ENCODE data around the gene FGF4. TPM values are rescaled to one million over a fixed set of nuclear protein-coding genes. Genes with fewer than 3 reads are reported as not detected.

The FGF4 gene
- total RNA-seq, 1 donor from 2014 or later, result not detected

DNA sequence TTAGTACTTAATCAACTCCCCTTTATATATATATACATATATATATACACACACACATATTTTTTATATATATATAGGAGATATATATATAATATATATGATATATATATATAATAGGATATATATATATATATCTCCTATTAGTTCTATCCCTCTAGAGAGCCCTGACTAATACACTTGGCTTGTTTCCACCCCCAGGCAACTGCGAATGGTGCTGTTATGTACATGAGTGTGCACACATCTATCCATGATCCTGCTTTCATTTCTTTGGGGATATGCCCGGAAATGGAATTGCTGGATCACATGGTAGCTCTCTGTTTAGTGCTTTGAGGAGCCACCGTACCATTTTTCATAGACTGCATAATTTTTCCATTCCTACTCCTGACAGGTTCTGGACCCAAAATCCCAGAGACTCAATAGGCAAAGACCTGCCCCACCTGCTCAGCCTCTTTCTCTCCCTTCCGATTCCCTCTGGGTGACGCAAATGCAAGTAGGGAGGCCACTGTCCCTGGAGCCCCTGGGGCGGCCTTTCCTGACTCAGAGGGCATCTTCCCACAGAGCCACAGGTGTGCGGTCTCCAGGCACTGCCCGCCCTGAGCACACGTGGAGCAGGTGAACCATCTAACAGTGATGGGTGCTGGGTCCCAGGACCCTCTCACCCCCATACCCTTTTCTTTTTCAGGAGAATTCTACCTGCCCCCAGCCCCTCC, 32.1 kb upstream of the FGF4 start:
- no peak for ATAC-seq

DNA sequence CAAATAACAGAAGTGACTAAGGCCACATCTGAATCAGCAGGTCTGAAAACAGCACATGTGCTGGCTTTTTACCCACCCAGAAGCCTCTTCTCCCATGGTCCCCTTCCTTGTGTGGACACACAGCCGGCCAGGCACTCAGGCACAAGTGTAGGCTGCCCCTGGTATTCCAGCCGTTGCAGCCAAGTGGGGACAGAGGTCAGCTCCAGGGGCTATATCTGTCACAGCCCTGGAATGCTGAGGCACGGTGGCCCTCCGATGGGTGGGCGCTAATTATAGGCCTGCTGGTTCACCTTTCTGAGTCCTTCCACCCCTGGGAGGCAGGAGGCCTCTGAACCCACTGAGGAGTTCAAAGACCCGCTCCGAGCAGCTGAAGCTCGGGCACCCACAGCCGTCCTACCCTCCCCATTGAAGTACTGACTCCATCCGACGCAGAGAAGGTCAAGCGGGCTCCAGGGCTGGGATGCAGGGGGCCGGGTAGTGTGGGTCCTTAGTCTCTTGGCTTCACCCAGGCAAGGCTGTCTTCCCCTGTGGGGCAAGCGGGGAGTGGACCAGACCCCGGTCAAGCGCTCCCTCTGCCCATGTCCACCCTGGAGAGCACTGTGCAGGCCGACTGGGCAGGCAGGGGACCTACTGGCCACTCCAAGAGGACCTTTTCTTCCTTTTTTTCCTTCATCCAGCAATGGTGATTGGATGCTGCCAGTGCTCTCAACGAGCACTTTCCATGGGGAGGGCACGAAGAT, 29.8 kb upstream of the FGF4 start:
- no peak for ATAC-seq

DNA sequence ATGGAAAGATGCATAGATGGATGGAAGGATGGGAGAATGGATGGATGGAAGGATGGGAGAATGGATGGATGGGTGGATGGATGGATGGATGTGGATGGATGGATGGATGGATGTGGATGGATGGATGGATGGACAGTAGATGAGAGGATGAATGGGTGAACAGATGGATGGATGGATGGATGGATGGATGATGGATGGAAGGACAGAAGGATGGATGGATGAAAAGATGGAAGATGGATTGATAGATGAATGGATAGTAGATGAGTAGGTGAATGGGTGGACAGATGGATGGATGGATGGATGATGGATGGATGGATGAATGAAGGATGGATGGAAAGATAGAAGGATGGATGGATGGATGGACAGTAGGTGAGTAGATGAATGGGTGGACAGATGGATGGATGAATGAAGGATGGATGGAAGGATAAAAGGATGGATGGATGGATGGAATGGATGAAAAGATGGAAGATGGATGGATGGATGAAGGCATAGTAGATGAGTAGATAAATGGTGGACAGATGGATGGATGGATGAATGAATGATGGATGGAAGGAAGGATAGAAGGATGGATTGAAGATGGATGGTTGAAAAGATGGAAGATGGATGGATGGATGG, 28.6 kb upstream of the FGF4 start:
- ATAC-seq, result no peak

DNA sequence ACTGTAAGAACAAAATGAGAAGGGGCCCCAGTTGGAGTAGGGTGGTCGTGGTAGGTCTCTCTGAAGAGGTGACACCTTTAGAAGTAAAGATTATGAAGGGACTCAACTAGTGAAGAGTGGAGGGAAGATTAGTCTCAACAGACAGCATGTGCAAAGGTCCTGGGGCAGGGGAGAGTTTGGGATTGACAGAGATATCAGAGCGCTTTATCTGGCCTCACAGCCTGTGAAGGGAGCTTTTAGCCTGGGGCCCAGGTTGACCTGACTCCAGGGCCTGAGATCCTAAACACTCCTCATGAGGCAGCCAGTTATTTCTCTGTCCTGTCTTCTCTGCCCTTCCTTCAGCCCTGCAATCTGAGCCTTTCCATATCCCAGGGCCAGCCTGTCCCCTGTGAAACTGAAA, 27.9 kb upstream of the FGF4 start:
- ATAC-seq, result no peak

DNA sequence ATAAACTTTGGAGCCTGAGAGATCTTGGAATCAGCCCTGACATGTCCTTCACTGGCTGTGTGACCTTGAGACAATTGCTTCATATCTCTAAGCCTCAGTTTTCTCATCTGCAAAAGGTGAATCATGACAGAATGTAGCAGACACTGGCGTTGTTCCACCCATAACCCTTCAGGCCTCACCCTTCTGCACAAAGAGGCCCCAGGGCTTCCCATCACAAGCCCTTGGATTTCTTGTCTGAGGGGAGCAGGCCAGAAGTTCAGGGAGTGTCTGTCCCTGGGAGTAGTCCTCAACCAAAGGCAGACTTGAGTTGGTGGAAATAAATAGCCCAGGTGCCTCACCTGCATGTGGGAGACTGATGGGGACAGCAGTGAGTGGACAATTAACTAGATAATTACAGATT, 27.4 kb upstream of the FGF4 start:
- ATAC-seq, result no peak

DNA sequence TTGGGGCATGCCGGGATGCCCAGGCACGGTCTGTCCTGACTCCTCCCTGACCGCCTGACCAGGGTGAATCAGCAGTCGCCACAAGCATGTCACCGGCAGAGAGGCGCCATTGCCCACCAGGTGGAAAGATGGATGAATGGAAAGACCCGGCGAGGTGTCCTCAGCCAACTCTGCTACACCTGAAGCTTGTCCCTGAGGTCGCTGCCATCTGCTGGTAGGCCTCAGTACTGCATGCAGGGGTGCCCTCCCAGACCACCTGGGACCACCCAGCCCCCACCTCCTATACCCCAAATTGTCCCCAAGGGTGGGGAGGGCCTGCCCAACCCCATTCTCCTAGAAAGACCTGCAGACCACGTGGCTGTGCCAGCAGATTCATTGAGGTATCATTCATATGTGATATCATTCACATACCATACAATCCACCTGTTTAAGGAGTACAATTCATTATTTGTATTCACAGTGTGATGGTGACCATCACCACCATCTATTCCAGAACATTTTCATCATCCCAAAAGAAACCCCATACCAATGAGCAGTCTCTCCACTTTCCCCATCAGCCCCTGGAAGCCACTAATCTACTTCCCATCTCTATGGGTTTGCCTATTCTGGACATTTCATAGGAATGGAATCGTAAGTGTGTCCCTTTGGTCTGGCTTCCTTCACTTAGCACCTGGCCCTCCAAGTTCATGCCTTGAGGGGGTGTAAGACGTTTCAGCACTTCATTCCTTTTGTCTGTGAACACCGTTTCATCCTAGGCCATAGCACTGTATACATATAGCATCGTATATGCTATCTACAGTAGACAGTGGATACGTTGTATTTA, 26.6 kb upstream of the FGF4 start:
- peak; percentile 44 for ATAC-seq

DNA sequence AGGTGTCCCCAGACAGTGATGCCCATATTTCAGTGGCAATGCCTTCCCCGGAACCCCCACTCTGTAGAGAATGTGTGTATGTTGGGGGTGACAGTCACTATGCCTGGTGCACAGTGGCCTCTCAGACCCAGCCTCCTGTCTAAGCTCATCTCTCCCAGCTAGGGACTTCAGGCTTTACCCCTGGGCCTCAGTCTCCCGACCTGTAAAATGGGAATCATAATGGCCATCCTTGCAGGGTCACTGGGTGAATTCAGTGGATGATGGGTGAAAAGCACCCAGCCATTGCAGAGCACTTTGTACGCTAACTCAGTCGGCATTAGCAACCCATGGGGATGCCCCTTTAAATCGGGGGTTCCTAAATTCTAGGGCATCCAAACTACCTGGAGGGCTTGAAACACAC, 25.1 kb upstream of the FGF4 start:
- ATAC-seq, result no peak

DNA sequence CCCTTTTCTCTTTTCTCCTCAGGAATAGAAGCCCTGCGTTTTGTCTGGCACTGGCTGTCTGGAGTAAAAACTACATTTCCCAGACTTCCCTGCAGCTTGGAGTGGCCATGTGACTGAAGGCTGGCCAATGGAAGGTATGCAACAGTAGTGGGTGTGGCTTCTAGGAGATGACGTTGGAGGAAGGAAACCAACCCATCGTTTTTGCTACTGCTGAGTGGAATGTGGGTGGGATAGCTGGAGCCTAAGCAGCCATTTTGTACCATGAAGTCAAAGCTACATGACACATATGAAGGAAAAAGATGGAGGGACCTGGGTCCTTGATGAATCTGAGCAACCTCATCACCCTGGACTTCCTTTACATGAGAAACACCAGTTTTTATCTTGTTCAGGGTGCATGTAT, 24.4 kb upstream of the FGF4 start:
- peak; percentile 70 for ATAC-seq

DNA sequence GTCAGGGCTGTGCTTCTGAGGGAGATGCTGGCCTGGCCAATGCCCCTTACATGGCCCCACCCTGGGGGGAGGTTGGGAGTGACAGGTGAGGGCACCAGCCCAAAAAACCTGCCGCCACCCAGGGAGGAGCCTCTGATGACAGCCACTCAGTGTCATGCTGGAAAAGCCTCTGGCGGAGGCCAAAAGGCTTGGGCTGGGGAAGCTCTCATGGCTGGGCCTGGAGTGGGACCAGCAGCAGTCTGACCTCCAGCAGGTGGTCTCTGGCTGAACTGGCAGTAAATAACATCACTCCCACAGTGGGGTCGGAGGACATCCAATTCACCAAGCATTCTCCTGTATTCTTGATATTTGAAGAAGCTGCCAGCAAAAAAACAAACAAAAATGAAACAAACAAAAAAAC, 24.0 kb upstream of the FGF4 start:
- no peak for ATAC-seq

DNA sequence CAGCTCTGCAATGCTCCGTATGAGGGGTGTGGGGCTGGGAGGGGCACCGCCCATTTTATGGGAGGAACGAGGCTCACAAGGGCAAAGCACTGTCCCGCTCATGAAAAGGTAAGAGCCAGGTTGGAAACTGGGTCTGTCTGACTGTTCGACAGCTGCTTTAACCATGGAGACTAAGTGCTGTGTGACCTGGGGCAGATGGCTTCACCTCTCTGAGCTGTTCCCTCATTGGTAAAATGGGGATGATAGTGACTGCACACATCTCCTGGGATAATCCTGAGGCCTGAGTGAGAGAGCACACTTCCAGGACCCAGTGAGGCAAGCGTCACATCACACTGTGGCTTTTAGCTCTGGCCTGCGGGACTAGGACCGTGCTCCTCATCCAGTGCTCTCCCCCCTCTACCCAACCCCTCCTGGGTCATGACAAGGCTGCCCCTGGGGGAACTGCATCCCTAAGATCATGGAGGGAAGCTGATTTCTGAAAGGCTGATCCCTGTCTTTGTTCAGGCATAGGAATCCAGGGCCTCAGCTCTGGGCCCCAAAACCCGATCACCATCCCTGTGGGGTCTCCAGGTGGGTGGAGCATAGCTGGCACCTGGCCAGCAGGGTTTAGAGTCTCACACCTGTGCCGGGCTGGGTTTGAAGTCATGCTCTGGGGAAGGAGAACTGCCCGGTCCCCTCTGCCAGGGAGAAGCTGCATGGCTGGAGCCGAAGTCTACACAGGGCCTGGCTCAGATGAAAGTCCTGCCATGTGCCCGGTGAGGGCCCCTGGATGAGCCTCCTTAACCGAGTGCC, 22.8 kb upstream of the FGF4 start:
- ATAC-seq, result no peak

DNA sequence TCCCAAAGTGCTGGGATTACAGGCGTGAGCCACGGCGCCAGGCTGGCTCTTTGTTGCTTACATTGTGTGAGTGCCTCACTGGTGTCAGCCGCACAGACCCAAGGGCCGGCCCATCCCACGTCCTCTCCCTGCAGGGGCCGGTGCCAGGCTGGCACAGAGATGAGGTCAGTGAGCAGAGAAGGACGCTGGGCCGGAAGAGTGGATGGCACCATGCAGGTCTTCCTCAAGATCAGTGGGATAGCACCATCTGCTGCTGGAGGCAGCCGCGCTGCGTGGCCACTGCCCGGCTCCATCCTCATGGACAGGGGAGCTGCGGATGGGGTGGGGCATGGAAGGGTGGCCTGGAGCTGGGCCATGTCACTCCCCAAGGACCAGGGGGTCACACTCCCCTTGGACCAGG, 22.0 kb upstream of the FGF4 start:
- ATAC-seq, result no peak

DNA sequence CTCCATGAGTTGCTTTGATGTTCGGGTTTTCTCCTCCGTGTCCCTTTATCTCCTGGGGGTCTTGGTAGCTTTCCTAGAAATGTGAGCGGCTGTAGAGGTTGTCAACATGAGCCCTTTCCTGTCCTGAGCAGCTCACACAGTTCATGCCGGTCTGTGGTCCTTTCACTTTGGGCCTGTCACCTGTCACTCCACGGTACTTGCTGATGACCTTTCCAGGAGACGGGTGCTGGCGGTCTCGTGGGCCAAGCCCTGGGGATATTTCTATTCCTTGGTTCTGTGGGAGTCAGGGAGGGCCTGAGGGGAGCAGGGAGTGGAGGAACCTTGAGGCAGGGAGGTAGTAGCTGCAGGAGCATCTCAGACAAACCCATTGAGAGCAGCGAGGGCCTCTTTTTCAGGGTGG, 20.9 kb upstream of the FGF4 start:
- ATAC-seq, result no peak

DNA sequence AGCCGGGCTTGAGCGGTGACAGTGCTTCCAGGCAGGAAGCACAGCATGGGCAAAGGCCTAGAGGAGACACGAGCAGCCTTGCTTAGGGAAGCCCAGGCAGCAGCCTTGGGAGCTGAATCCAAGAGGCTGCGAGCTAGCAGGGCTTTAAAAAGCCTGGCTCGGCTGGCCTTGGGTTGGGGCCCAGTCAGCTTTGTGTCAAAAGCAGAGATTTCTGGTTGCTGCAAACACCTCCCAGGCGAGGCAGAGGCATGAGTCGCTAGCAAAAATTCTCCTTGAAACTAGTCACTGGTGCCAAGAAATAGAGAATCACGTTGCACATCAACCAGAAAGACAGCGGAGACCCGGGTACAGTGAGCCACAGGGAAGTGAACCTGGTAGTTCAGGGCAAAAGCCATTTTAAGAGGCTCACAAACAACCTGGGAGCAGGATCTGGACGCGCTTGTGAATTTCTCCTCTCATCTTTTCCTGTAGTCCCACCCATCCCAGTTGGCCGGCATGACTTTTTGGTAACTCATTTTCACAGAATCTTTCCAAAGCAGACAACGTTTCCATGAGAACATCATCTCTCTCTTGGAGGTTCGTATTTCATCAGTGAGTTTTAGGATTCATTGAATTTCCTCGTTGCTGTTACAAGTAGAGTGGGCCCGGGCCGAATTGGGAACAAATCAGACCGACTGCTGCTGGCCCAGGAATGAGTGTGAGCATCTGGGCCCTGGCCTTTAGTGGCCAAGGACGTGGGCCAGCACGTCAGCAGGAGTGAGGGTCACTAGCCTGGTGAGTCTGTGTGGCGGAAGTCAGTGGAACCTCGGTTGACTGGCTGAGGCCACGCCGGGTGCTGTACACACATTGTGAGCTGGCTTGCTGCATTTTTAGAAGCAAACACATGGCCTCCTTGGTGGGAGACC, 16.4 kb upstream of the FGF4 start:
- ATAC-seq, result no peak

DNA sequence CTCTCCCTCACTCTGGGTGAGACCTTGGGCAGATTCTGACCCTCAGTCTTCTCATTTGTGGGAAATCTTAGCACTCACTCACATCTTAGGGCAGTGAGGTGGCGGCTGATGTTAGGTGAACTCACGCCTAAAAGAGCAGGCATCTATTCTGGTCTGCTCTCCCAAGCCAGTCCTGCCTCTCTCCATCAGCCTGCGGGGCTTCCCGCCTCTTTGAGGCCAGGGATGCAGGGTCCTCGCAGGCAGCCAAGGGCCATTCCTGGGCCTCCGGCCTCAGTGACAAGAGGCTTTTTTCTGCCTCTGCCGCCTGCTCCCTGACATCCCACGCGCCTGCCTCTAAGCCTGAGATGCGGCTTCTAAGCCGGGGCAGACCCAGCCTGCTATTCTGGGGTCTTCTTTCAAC, 13.8 kb upstream of the FGF4 start:
- ATAC-seq, result no peak

DNA sequence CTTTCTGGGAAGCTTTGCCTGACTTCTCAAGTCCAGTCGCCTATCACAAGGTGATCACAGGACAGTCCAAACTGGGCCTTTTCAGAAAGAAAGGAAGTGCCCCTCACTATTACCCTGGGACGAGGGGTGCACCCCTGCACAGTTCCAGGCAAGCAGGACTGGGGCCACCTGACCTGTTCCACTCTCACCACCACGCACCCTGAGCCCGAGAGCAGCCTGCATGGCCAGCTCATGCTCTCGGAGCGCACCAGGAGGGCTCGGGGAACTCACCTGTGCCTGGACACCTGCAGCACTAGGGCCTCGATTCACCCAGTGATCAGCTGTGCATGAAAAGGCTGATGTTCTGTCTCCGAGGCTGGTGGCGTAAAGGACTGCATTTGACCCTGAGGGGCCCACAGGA, 12.8 kb upstream of the FGF4 start:
- ATAC-seq, result no peak

DNA sequence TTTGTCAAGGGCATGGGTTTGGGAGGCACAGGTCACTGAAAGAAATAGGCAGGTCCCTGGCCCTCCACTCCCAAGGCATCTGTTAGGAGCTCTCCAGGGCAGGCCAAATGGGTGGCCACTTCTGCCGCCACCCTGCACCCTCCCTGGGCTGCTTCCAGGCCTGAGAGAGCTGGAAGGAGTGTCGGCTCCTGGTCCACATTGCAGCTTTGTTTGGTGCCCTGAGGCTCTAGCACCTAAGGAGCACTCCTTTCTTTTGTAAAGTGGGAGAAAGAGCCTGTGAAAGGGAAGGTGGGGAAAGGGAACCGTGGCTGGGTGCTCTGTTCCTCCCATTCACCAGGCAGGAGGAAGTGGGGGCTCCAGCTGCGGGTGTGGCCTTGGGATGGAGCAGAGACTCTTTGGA, 12.3 kb upstream of the FGF4 start:
- no peak for ATAC-seq

DNA sequence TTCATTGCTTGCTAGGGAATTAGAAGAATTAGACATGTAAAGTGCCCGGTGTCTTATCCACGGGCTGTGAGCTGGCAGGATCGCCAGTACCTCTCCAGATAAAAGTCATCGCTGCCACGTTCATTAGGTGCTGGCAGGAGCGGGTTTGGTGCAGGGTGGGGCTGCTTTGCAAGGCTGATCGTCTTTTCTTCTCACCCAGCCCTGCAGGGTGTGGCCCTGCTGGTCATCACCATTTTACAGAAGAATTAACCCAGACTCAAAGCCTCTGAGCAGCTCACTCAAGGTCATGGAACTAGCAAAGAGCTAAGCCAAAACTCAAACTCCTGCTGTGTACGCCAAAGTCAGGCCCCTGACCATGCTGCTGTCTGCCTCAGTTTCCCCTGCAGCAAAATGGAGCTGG, 6.1 kb upstream of the FGF4 start:
- peak; percentile 46 for ATAC-seq

DNA sequence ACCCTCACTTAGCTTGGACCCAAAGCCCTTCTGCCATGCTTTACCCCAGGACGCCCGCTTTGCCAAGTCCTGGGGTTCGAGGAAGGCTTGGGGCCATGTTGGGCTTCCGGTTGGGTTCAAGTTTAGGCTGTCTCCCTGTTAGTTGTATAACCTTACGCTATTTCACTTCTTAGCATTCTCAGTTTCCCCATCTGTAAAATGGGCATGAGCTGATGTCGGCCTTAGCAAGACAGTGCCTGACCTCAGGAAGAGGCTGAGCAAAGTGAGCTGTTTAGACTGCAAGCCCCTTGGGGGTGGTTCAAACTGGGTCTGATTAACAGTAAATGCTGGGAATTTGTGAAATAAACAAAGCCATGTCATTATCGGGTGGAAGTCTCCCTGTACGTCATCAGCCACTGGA, 3.2 kb upstream of the FGF4 start:
- no peak for ATAC-seq

DNA sequence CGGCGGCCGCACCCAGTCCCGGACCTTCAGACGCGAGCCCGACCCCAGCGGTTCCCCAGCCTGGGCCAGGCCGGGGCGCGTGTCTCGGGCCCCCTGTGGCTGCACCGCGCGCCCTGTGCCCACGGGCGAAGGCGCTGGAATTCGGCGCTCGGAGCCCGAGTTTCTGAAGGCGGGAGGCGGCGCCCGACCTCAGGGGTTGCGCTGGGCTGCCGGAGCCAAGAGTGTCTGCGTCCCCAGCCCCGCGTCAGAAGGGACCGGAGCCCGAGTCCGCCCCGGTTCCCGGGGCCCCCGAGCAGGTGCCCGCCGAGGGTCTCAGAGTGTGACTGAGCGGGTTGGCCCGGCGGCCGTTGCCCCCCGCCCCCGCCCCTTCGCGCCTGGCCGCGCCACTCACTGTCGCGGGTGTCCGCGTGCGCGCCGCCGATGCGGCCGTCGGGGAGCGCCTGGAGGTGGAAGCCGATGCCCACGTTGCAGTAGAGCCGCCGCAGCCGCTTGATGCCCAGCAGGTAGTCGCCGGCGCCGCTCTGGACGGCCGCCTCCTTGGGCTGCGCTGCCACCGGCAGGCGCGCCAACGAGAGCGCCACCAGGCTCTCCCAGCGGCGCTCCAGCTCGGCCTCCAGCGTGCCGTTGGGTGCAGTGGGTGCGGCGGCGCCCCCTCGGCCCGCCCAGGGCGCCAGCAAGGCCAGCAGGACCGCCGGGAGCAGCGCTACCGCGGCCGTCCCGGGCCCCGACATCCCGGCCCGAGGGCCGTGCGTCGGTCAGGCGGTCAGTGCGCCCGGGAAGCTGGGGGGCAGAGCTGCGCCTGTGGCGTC, 583 bp downstream of the FGF4 start:
- ATAC-seq, result no peak

DNA sequence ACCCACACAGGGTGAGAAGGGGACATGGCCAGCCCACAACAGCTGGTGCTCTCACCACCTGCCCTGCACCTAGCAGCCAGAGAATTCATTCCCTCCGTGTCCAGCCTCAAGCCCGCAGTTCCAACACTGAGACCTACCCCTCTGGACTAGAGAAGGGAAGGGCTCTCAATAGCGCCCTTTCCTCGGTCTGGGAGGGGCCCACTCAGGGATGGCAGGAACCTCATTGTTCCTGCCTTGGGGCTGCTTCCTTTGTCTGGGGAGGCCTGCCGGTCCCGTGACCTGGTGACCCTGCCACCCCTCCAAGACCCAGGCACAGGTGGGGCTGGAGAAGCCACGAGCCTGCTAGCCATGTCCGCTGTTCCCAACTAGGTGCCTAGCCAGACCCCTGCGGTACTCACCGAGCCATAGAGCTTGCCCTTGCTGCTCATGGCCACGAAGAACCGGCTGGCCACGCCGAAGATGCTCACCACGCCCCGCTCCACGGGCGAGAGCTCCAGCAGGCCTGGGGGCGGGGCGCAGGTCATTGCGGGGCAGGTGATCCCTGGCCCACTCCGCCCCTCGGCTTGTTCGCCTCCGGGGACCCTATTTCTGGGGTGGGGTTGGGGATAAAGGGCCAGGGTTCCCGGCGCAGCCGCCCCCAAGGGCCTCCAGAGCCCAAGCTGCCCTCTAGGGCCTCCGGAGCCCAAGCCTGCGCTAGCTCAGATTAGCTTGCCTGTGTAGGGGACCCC, 1.4 kb downstream of the FGF4 start:
- ATAC-seq, result no peak
